GM12878 (cell line): Measurements from ENCODE around the gene LHB.

ENCODE experiments used
- CHD4 ChIP-seq: fragments of 200-600 bp; sonication (generic); IDR thresholded peaks from 2 replicates; pipeline ENCODE4 v1.6.1; 2016; ENCODE audit warnings: mild to moderate bottlenecking
- EGR1 ChIP-seq, 2 experiments: IDR thresholded peaks; 1 replicate in 1 of 2; 2 replicates in 1 of 2; pipeline ENCODE4 v1.6.1; 2011 to 2012; ENCODE audit warnings: low read depth in 2 of 2, low read length in 2 of 2, borderline replicate concordance in 1 of 2, mild to moderate bottlenecking in 1 of 2, moderate library complexity in 1 of 2
- MYC ChIP-seq: IDR thresholded peaks from 2 replicates; pipeline ENCODE4 v1.6.1; 2011; ENCODE audit warnings: mild to moderate bottlenecking, low read length, moderate library complexity, inconsistent platforms; ENCODE audit not compliant: insufficient read depth, insufficient replicate concordance, insufficient read length, severe bottlenecking
- POLR2A ChIP-seq: IDR thresholded peaks from 2 replicates; pipeline ENCODE4 v1.6.1; 2011; ENCODE audit warnings: low read depth, mild to moderate bottlenecking, low read length
- RAD21 ChIP-seq: IDR thresholded peaks from 2 replicates; pipeline ENCODE4 v1.6.1; 2011; ENCODE audit warnings: mild to moderate bottlenecking, low read depth, low read length, moderate library complexity; ENCODE audit not compliant: insufficient read depth
- SMAD1 ChIP-seq: fragments of 450-650 bp; IDR thresholded peaks from 2 replicates; pipeline ENCODE4 v1.6.1; 2018; ENCODE audit warnings: mild to moderate bottlenecking, low read depth; ENCODE audit not compliant: partially characterized antibody
- TAF1 ChIP-seq: IDR thresholded peaks from 2 replicates; pipeline ENCODE4 v1.6.1; 2011; ENCODE audit warnings: mild to moderate bottlenecking, low read depth, low read length, borderline replicate concordance
- ZNF384 ChIP-seq: IDR thresholded peaks from 2 replicates; pipeline ENCODE4 v1.6.1; 2012; ENCODE audit warnings: low read depth, mild to moderate bottlenecking, low read length, improper control_type of control experiment, borderline replicate concordance
- TF ChIP-seq, protein P1 (sequence below): fragments of 450-650 bp; IDR thresholded peaks from 2 replicates; pipeline ENCODE4 v1.6.1; 2017; ENCODE audit warnings: mild to moderate bottlenecking
- TF ChIP-seq, protein P2 (sequence below), 3 experiments: IDR thresholded peaks in 2 of 3; conservative IDR thresholded peaks in 1 of 3; 2 replicates each; pipeline ENCODE4 v1.5.1; 2011; ENCODE audit warnings: low read depth in 3 of 3, low read length in 3 of 3, mild to moderate bottlenecking in 3 of 3, control low read depth in 2 of 3, moderate library complexity in 2 of 3, inconsistent platforms in 1 of 3, mixed read lengths in 1 of 3; ENCODE audit not compliant: control insufficient read depth in 2 of 3, insufficient read depth in 1 of 3; ENCODE audit errors: extremely low read depth in 1 of 3
- TF ChIP-seq, protein P3 (sequence below): IDR thresholded peaks from 2 replicates; pipeline ENCODE4 v1.6.1; 2012; ENCODE audit warnings: low read depth, low read length, improper control_type of control experiment
- TF ChIP-seq, protein P4 (sequence below): fragments of 450-650 bp; IDR thresholded peaks from 2 replicates; pipeline ENCODE4 v1.6.1; 2016; ENCODE audit warnings: mild to moderate bottlenecking

DNA sequence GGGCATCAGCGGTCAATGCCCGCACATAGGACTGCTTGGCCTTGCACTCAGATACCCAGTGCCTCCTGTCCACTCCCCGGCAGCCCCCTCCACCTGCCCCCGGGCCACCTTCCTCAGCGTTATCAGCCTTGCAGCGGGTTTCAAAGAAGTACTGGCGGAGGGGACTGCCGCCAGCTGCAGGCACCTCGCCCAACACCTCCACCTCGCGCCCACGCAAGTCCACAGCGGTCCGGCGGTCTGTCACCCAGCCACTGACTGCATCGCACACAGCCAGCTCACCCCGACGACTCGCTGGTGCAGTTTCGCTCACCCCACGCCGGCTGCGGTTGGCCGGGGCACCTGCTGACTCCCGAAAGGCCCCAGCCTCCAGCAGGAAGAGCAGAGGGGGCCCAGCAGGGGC lies 44.6 kb upstream of the LHB start:
- TF ChIP-seq TAF1 (no peak), SMAD1 (no peak), POLR2A (no peak), CHD4 (no peak), RAD21 (no peak), ZNF384 (no peak), EGR1 (IDR thresholded peaks at IDR 0.05; ENCODE audit: borderline replicate concordance in 1 of 2, low read depth in 2 of 2, low read length in 2 of 2) (no peak), MYC (no peak)
- TF ChIP-seq, protein P1, sequence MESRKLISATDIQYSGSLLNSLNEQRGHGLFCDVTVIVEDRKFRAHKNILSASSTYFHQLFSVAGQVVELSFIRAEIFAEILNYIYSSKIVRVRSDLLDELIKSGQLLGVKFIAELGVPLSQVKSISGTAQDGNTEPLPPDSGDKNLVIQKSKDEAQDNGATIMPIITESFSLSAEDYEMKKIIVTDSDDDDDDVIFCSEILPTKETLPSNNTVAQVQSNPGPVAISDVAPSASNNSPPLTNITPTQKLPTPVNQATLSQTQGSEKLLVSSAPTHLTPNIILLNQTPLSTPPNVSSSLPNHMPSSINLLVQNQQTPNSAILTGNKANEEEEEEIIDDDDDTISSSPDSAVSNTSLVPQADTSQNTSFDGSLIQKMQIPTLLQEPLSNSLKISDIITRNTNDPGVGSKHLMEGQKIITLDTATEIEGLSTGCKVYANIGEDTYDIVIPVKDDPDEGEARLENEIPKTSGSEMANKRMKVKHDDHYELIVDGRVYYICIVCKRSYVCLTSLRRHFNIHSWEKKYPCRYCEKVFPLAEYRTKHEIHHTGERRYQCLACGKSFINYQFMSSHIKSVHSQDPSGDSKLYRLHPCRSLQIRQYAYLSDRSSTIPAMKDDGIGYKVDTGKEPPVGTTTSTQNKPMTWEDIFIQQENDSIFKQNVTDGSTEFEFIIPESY: peak; percentile 76; the same call in 1 of the 2 replicates
- TF ChIP-seq, protein P2, sequence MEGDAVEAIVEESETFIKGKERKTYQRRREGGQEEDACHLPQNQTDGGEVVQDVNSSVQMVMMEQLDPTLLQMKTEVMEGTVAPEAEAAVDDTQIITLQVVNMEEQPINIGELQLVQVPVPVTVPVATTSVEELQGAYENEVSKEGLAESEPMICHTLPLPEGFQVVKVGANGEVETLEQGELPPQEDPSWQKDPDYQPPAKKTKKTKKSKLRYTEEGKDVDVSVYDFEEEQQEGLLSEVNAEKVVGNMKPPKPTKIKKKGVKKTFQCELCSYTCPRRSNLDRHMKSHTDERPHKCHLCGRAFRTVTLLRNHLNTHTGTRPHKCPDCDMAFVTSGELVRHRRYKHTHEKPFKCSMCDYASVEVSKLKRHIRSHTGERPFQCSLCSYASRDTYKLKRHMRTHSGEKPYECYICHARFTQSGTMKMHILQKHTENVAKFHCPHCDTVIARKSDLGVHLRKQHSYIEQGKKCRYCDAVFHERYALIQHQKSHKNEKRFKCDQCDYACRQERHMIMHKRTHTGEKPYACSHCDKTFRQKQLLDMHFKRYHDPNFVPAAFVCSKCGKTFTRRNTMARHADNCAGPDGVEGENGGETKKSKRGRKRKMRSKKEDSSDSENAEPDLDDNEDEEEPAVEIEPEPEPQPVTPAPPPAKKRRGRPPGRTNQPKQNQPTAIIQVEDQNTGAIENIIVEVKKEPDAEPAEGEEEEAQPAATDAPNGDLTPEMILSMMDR (IDR thresholded peaks at IDR 0.05 in 2 of 3, conservative IDR thresholded peaks at IDR 0.05 in 1 of 3; ENCODE audit: control insufficient read depth in 2 of 3, extremely low read depth in 1 of 3, insufficient read depth in 1 of 3, low read depth in 3 of 3, low read length in 3 of 3): no peak
- TF ChIP-seq, protein P3, sequence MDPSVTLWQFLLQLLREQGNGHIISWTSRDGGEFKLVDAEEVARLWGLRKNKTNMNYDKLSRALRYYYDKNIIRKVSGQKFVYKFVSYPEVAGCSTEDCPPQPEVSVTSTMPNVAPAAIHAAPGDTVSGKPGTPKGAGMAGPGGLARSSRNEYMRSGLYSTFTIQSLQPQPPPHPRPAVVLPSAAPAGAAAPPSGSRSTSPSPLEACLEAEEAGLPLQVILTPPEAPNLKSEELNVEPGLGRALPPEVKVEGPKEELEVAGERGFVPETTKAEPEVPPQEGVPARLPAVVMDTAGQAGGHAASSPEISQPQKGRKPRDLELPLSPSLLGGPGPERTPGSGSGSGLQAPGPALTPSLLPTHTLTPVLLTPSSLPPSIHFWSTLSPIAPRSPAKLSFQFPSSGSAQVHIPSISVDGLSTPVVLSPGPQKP: no peak
- TF ChIP-seq, protein P4, sequence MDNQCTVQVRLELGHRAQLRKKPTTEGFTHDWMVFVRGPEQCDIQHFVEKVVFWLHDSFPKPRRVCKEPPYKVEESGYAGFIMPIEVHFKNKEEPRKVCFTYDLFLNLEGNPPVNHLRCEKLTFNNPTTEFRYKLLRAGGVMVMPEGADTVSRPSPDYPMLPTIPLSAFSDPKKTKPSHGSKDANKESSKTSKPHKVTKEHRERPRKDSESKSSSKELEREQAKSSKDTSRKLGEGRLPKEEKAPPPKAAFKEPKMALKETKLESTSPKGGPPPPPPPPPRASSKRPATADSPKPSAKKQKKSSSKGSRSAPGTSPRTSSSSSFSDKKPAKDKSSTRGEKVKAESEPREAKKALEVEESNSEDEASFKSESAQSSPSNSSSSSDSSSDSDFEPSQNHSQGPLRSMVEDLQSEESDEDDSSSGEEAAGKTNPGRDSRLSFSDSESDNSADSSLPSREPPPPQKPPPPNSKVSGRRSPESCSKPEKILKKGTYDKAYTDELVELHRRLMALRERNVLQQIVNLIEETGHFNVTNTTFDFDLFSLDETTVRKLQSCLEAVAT: no peak
